Activated CD4-positive, CD25-positive, alpha-beta regulatory T cell treated with anti-CD3 and anti-CD28 coated beads, Interleukin-2, amount 50 U/mL, for 16 hours (primary cell): ENCODE measurements around the gene SAA4.
A peak's percentile ranks its signal among the peaks of the same experiment; 100 is the strongest.
"Not testable (repeated sequence)": the region's sequence is repeated elsewhere in the genome, so short reads cannot be mapped to it uniquely, and the experiment has no call there.

ENCODE experiments used
- DNase-seq: peaks from one replicate; pipeline ENCODE4 v3.0.0-alpha.2; 2020; ENCODE audit warnings: low read depth, low spot score

SAA4 gene

GRCh38 chr11:18247191-18247581 lies 10.6 kb upstream of the SAA4 start:
- not testable (repeated sequence) for DNase-seq

DNA sequence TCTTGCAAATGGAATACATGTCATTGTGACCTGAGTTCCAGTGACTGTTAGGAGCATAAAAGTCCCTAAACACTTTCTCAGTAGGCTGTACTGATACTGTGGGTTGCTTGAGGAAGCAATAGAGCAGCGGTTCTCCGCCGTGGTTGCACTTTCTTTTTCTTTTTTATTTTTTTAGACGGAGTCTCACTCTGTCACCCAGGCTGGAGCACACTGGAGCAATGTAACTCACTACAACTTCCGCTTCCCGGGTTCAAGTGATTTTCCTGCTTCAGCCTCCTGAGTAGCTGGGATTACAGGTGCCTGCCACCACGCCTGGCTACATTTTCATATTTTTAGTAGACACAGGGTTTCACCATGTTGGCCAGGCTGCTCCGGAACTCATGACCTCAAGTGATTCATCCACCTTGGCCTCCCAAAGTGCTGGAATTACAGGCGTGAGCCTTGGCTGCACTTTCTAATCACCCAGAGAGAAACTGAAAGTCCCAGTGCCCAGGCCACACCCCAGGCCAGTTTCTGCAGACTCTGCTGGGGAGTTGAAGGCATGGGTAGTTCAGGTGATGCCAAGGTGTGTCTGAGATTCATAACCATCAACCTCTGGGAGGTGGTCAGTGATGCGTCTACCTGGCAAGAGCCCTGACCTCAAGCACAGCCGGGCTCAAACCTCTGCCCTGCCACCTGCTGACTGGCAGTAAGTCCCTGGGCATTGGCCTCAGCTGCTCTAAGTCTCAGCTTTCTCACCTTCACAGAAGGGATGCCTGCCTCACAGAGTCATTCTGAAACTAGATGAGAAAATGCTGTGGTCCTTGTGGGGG lies 10.0 kb upstream of the SAA4 start:
- not testable (repeated sequence) for DNase-seq

DNA sequence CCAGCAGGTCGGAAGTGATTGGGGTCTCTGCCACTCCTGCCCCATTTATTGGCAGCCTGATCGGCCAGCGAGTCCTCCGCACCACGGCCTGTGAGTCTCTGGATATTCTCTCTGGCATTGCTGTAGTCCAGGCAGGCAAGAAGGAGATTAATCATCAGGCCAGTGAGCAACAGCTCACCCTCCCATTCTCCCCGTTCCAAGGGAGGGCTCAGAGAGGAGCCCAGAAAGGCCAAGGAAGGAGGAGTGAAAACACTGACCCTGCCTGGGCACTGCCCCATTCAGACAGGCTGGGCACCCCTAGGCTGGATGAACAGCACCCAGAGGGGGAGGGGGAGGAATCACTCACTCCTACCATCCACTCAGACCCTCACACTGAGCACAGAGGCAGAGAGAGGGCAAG lies 8.8 kb upstream of the SAA4 start:
- no peak for DNase-seq

DNA sequence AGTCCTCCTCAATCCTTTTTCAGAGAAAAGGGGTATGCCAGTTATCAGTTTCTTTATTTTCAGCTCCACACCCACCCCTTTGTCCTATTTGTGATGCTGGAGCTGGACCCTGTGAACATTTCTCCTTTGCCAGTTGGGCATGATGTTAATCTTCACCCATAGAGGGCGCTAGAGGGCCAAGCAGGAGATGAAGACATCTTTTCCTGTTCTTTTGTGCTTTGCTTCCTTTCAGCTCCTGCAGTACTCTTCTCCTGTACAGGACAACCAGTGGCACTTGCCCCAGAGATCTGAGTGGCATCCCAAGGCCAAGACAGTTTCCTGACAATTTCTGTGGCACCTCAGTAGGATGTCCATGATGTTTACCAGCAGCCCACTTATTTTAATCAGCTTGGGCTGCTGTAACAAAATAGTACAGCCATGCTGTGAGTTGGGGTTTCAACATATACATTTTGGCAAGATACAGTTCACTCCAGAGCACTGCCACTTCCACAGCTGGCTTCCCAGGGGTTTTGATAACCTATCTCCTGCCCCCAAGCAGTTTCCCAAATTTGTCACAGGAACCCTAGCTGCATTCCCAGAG lies 7.3 kb upstream of the SAA4 start:
- DNase-seq = peak; percentile 39

DNA sequence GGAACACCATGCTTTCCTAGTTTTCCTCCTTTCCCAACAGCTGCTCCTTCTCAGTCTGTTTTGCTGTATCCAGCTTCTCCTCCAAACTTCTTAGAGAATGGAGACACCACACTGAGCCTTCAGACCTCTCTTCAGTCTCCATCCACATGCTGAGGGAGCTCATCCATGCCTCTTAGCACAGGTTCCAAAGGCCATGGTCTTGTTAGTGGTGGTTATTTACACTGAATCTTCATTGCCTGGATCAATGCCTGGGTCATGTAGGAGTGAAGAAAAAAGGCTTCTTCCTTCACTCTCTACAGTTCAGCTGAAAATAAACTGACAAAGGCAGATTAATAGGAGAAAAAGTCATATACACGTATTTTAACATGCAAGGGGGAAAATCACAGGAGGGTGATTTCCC lies 3.1 kb upstream of the SAA4 start:
- DNase-seq = no peak

DNA sequence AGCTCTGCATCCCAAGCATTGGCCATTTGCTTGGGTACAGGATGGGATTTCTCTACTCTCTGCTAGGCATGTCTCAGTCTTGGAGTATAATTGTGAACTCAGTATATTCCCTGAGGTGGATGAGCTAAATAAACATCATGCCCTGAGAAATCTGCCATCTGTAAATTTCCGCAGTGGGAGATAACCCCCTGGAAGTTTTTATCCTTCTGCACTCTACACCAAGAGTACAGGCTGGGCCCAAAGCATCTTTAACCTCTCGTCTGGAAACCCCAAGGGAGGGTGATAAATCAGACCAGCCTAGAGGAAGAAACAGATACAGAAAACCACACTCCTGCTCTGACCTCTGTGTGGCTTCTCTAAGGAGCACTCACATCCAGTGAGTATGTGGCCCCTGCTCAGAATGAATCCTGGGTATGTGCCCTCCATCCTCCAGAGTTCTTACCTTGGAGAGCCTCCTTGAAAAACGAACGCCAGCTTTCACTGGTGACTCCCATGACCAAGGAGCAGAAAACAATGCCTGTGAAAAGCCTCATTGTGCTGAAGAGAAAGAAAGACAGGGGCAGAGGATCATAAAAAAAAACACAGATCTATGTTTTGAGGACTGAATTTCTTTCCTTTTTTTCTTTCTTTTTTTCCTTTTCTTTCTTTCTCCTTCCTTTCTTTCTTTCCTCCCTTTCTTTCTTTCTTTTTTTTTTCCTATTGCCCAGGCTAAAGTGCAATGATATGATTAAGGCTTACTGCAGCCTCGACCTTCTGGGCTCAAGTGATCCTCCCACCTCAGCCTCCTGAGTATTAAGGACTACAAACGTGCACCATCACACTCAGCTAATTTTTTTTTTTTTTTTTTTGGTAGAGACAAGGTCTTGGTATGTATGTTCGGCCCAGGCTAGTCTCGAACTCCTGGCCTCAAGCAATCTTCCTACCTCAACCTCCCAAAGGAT lies 938 bp downstream of the SAA4 start:
- no peak for DNase-seq

DNA sequence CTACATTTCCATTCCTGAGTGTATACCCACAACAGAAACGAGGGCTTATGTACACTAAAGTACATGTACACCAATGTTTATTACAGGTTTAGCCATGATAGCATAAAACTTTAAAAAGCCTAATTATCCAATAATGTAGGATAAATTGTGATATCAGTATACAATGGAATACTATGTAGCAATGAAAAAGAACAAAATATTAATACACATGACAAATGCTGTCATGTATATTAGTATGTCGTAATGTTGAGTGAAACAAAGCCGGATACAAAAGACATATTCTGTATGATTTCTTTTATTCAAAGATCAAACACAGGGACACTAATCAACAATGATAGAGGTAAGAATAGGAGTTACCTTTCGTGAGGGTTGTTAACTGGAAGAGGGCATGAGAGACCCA lies 2.7 kb downstream of the SAA4 start:
- DNase-seq = no peak

- no peak for DNase-seq
These were observed 5.7 kb downstream of the SAA4 start for GRCh38 chr11:18230859-18231258.

DNA sequence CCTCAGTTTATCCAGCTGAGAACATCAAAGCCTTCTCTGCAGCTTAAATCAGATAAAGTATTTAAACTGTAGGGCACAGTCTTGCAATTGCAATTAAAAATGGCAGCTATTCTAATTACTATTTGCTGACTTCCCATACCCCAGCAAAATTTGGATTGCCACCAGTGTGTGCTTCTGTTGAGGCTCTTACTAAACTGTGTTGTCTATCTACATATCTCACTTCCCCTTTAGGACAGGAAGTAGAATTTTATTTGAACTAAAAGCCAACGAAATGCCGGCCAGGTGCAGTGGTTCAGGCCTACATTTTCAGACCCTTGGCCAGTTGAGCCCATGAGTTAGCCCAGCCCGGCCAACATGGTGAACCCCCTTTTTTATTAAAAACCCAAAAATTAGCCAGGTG lies 7.1 kb downstream of the SAA4 start:
- no peak for DNase-seq

GRCh38 chr11:18225913-18226312 lies 10.7 kb downstream of the SAA4 start:
- no peak for DNase-seq

GRCh38 chr11:18223591-18224387 lies 12.8 kb downstream of the SAA4 start:
- DNase-seq = no peak

GRCh38 chr11:18222814-18223421 lies 13.7 kb downstream of the SAA4 start:
- no peak for DNase-seq

DNA sequence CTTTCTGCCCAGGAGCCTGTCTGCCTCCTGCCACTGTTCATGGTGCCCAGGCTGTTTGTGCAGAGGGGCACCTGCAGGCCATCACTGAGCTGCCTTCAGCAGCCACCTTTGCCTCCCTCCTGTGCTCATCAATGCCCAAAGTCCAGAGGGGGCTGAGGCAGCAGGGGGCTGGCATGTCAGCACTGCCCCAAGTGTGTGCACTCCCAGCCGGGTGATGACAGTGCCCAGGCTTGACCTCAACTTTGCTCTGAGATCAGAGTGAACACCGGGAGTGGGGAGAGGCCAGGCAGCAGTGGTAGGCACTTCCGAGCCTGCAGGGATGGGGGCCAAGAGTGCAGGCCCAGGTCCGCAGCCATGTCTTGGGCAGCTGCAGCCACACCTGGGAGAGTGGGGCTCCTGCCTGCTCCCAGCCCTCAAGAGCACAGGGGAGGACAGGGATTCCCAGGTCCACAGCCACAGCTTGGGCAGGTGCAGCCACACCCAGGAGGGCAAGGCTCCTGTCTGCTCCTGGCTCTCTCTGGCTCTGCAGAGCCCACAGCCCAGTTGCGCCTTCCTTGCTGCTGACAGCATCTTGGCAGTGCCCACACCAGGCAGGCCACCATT lies 15.2 kb downstream of the SAA4 start:
- no peak for DNase-seq

DNA sequence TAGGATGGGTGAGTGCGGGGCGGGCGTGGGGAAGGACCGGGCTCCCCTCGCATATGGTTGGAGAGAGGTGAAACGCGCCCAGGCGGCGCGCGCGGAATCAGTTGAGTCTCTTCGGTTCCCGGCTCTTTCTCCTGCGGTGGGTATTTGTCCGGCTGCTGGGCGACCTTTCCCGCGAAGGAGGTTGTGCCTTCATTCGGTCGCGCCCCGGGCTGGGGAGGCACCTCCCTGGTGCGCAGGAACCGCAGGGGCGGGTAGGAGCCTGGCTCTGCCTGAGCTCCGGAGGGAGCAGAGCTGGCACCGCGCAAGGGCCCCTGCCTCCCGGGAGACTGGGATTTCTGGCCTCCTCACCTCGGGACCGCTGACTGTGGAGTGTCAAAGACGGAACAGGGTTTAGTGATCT lies 27.5 kb downstream of the SAA4 start:
- no peak for DNase-seq

- no peak for DNase-seq
These were observed 31.8 kb downstream of the SAA4 start for GRCh38 chr11:18204771-18205170.

DNA sequence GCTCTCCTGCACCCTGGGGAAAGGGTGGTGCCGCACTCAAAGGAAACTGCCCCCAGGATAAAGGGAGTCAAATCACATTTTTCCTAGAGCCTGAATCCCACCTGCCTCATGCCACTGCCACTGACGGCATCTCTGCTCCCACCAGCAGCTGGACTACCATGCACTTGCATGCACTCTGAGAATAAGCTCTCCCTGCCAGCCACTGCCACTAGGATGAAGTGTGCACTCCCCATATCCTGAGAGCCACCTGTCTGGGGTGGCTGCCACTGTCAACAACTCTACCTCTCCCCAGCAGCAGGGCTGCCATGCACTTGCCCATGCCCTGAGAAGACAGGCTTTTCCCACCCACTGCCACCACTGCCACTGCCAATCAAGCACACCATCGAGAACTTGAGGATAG lies 32.4 kb downstream of the SAA4 start:
- no peak for DNase-seq

- no peak for DNase-seq
These were observed 32.9 kb downstream of the SAA4 start for GRCh38 chr11:18203723-18204122.

DNA sequence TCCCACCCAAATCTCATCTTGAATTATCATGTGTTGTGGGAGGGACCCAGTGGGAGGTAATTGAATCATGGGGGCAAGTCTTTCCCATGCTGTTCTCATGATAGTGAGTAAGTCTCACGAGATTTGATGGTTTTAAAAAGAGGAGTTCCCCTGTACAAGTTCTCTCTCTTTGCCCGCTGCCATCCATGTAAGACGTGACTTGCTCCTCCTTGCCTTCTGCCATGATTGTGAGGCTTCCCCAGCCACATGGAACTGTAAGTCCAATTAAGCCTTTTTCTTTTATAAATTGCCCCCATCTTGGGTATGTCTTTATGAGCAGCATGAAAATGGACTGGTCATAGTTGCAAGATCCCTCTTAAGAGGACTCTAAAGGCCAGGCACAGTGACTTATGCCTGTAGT lies 38.9 kb downstream of the SAA4 start:
- DNase-seq = not testable (repeated sequence)

- no peak for DNase-seq
These were observed 40.1 kb downstream of the SAA4 start for GRCh38 chr11:18196532-18196931.

DNA sequence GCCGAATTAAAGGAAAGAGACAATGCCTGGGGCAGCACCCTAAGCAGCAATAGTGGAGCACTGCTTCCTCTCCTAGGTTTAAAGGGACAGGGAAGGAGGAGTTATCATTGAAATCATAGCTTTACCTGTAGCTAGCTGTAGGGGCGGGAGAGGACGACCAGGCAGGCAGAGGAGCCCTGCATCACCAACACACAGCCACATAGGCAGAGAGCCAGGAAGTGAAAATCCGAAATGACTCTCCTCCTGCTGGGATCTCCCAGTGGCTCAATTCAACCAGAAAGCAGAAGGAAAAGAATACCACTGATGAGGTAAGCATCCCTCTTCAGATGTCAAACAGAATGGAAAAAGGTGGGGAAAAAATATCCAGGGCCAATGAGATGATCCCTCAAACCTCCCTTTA lies 43.6 kb downstream of the SAA4 start:
- no peak for DNase-seq

GRCh38 chr11:18191376-18191775 lies 45.2 kb downstream of the SAA4 start:
- no peak for DNase-seq
